Caco-2 (cell line): ENCODE measurements around the gene PCDH17. TPM values are rescaled to one million over a fixed set of nuclear protein-coding genes. Genes with fewer than 3 reads are reported as not detected.

Experiments used
- BruUV-seq: library from RNA; stranded (reverse); fragments of 400-500 nt; replicated peaks from 2 replicates; lab custom pipeline; 2021; lab: Mats Ljungman, UMichigan
- CTCF ChIA-PET: fragments of 300-600 bp; sonication (Branson Sonifier 250); formaldehyde crosslinking; loops from one replicate; lab custom pipeline; 2022; ENCODE audit warnings: antibody characterized with exemption; lab: Charles Lee
- POLR2A ChIA-PET: fragments of 300-600 bp; sonication (Branson Sonifier 250); formaldehyde crosslinking; loops from one replicate; lab custom pipeline; 2022; ENCODE audit warnings: antibody characterized with exemption; lab: Charles Lee
- DNase-seq, 2 experiments: peaks; one replicate each; pipeline versions ENCODE4 v3.0.0 to v3.0.0-alpha.2; 2020 to 2022
- H3K27me3 ChIP-seq: replicated peaks from 2 replicates; pipeline ENCODE4 v1.6.0; 2011; ENCODE audit warnings: low read length; ENCODE audit not compliant: control insufficient read depth, insufficient read depth
- H3K36me3 ChIP-seq: 2 replicates; pipeline ENCODE4 v1.5.1; 2011; ENCODE audit warnings: low read length; ENCODE audit not compliant: control insufficient read depth, insufficient read depth
- H3K4me1 ChIP-seq: fragments of 250-450 bp; sonication (Bioruptor Pico); 2 replicates; pipeline ENCODE4 v1.5.1; 2020; ENCODE audit warnings: mild to moderate bottlenecking
- H3K4me3 ChIP-seq: 2 replicates; pipeline ENCODE4 v1.5.1; 2011; ENCODE audit warnings: low read depth, mild to moderate bottlenecking, control low read depth, low read length
- H3K9me3 ChIP-seq: fragments of 250-450 bp; sonication (Bioruptor Pico); 2 replicates; pipeline ENCODE4 v1.5.1; 2020; ENCODE audit warnings: mild to moderate bottlenecking, moderate library complexity
- H3K27ac Mint-ChIP-seq: one replicate; pipeline ENCODE4 v1.8.0; 2022; ENCODE audit warnings: mixed read lengths; ENCODE audit not compliant: unreplicated experiment
- H3K27me3 Mint-ChIP-seq: one replicate; pipeline ENCODE4 v1.8.0; 2022; ENCODE audit warnings: mixed read lengths; ENCODE audit not compliant: insufficient read depth, unreplicated experiment
- H3K36me3 Mint-ChIP-seq: one replicate; pipeline ENCODE4 v1.8.0; 2022; ENCODE audit warnings: mild to moderate bottlenecking, mixed read lengths; ENCODE audit not compliant: insufficient read depth, unreplicated experiment
- H3K4me1 Mint-ChIP-seq: one replicate; pipeline ENCODE4 v1.8.0; 2022; ENCODE audit warnings: low read depth, mixed read lengths; ENCODE audit not compliant: unreplicated experiment
- H3K4me3 Mint-ChIP-seq: one replicate; pipeline ENCODE4 v1.8.0; 2022; ENCODE audit warnings: mild to moderate bottlenecking, moderate library complexity, mixed read lengths; ENCODE audit not compliant: unreplicated experiment
- H3K9me3 Mint-ChIP-seq: one replicate; pipeline ENCODE4 v1.8.0; 2022; ENCODE audit warnings: mixed read lengths; ENCODE audit not compliant: unreplicated experiment
- CTCF ChIP-seq, 2 experiments: fragments of 200-600 bp in 1 of 2; IDR thresholded peaks; 1 replicate in 1 of 2; 2 replicates in 1 of 2; pipeline versions ENCODE4 v1.5.1 to v1.8.0; 2011 to 2022; ENCODE audit warnings: antibody characterized with exemption in 1 of 2, control low read depth in 1 of 2, inconsistent platforms in 1 of 2, low read depth in 1 of 2, low read length in 1 of 2, mild to moderate bottlenecking in 1 of 2, moderate library complexity in 1 of 2; ENCODE audit not compliant: insufficient read depth in 1 of 2, severe bottlenecking in 1 of 2, unreplicated experiment in 1 of 2
- intact Hi-C: fragments of 100-400 bp; cut with micrococcal nuclease; formaldehyde crosslinking; loops from one replicate; pipeline ENCODE4 v1.10.0; 2022; ENCODE audit not compliant: unreplicated experiment
- total RNA-seq: library from RNA; stranded (reverse); gene quantifications from 2 replicates; pipeline ENCODE4 v1.2.3, GENCODE V29; 2022

Gene PCDH17
- total RNA-seq, 1 experiment from 2014 or later, result not detected

GRCh38 chr13:57635541-57636085 lies 4.1 kb downstream of the PCDH17 start:
- DNase-seq, result no peak
- BruUV-seq, result no TSS peak
- 0 out of 2 replicates have a peak, but pooled peaks cover 3% of the 10 kb centered on the region for H3K9me3 ChIP-seq
- H3K27me3 Mint-ChIP-seq, result no peaks in the 10 kb centered on the region
- ChIA-PET CTCF (no interaction called here), POLR2A (no interaction called here)
- TF ChIP-seq CTCF (IDR thresholded peaks at IDR 0.05; ENCODE audit: insufficient read depth in 1 of 2, low read depth in 1 of 2, low read length in 1 of 2, severe bottlenecking in 1 of 2, unreplicated experiment in 1 of 2), result no peak
- no peak overlapping the region for H3K27ac Mint-ChIP-seq
- no peaks in the 10 kb centered on the region for H3K36me3 Mint-ChIP-seq
- H3K4me1 ChIP-seq, result no peaks in the 10 kb centered on the region
- no peaks in the 10 kb centered on the region for H3K27me3 ChIP-seq
- no peaks in the 10 kb centered on the region for H3K9me3 Mint-ChIP-seq
- no peaks in the 10 kb centered on the region for H3K4me1 Mint-ChIP-seq
- intact Hi-C loops, result no loop called here
- no peak overlapping the region for H3K4me3 Mint-ChIP-seq
- no peak overlapping the region for H3K4me3 ChIP-seq
- no peaks in the 10 kb centered on the region for H3K36me3 ChIP-seq

DNA sequence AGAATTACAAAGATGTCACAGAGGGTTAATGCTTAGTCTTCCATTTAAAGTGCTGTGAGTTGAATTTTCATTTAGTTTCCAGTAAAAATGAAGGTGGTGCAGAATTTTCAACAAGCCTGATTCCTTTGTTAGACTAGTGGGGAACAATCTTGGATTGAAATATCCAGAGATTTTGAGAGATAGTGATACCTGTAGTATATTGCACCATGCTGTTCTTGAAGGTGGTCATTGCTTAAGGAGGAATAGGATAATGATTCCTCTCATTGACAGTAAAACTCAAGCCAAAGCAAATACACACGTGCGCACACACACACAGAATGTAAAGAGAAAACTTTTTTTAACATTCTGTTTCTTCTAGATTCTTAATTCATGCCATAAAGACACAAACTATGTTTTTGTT lies 5.3 kb downstream of the PCDH17 start:
- no peak for DNase-seq
- H3K36me3 Mint-ChIP-seq, result no peaks in the 10 kb centered on the region
- H3K4me3 ChIP-seq, result no peak overlapping the region
- H3K27me3 Mint-ChIP-seq, result no peaks in the 10 kb centered on the region
- ChIA-PET CTCF (no interaction called here), POLR2A (no interaction called here)
- 0 out of 2 replicates have a peak, but pooled peaks cover 3% of the 10 kb centered on the region for H3K9me3 ChIP-seq
- no peaks in the 10 kb centered on the region for H3K36me3 ChIP-seq
- no peaks in the 10 kb centered on the region for H3K4me1 Mint-ChIP-seq
- no peak overlapping the region for H3K27ac Mint-ChIP-seq
- no peaks in the 10 kb centered on the region for H3K4me1 ChIP-seq
- TF ChIP-seq CTCF (IDR thresholded peaks at IDR 0.05; ENCODE audit: insufficient read depth in 1 of 2, low read depth in 1 of 2, low read length in 1 of 2, severe bottlenecking in 1 of 2, unreplicated experiment in 1 of 2), result no peak
- no TSS peak for BruUV-seq
- no peaks in the 10 kb centered on the region for H3K9me3 Mint-ChIP-seq
- intact Hi-C loops, result no loop called here
- H3K27me3 ChIP-seq, result no peaks in the 10 kb centered on the region
- no peak overlapping the region for H3K4me3 Mint-ChIP-seq

- Mint-ChIP-seq H3K9me3 (no peaks in the 10 kb centered on the region), H3K36me3 (no peaks in the 10 kb centered on the region), H3K4me1 (no peaks in the 10 kb centered on the region), H3K4me3 (no peak overlapping the region), H3K27ac (no peak overlapping the region), H3K27me3 (no peaks in the 10 kb centered on the region)
- DNase-seq, result no peak
- Histone ChIP-seq H3K9me3 (0 out of 2 replicates have a peak, but pooled peaks cover 3% of the 10 kb centered on the region), H3K4me3 (no peak overlapping the region), H3K4me1 (no peaks in the 10 kb centered on the region), H3K36me3 (no peaks in the 10 kb centered on the region), H3K27me3 (no peaks in the 10 kb centered on the region)
- no TSS peak for BruUV-seq
- ChIA-PET CTCF (no interaction called here), POLR2A (no interaction called here)
- no peak for TF ChIP-seq CTCF (IDR thresholded peaks at IDR 0.05; ENCODE audit: insufficient read depth in 1 of 2, low read depth in 1 of 2, low read length in 1 of 2, severe bottlenecking in 1 of 2, unreplicated experiment in 1 of 2)
- intact Hi-C loops, result no loop called here
These were observed 6.0 kb downstream of the PCDH17 start for GRCh38 chr13:57637515-57637914.
